ENCODE data around the gene SDF2L1.

DNA sequence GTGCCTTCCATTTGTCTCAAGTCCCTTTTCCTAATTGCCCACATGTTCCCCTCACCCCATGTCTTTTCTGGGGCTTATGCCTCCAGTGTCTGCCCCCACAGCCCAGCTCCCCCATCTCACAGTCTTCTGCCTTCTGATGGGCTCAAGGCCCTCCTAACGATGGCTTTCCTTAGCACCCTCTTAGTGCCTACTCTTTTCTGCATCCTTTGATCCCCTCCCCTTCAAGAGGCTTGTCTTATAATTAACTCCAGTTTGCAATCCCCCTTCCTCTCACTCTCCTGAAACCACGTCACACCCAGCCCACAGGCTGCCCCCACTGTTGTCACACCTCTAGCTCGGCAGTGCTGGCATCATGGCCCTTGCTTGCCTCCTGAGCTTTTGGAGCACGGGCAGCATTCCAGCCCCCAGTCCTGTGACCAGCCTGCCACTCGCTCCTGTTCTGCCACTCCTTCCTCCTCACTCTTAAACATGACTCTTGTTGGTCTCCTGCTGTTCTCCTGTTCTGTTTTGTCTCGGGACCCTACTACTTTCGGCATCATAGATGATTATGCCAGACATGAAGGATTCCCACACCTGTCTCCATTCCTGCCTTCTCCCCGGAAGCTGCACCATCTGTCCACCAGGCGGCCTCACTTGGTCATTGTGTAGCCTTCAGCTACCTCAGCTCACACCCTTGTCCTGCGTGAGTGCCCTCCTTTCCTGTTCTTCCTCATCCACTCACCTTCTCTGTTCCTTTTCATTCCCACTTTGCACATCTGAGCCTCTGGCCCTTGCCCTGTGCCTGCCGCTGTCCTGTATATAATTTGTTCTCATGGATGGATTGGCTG, 48.5 kb upstream of the SDF2L1 start:
- TF ChIP-seq, protein P1, sequence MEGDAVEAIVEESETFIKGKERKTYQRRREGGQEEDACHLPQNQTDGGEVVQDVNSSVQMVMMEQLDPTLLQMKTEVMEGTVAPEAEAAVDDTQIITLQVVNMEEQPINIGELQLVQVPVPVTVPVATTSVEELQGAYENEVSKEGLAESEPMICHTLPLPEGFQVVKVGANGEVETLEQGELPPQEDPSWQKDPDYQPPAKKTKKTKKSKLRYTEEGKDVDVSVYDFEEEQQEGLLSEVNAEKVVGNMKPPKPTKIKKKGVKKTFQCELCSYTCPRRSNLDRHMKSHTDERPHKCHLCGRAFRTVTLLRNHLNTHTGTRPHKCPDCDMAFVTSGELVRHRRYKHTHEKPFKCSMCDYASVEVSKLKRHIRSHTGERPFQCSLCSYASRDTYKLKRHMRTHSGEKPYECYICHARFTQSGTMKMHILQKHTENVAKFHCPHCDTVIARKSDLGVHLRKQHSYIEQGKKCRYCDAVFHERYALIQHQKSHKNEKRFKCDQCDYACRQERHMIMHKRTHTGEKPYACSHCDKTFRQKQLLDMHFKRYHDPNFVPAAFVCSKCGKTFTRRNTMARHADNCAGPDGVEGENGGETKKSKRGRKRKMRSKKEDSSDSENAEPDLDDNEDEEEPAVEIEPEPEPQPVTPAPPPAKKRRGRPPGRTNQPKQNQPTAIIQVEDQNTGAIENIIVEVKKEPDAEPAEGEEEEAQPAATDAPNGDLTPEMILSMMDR (IDR thresholded peaks at IDR 0.05; ENCODE audit: low read length), result no peak; the same call in 1 of the 2 replicates
- no peak for TF ChIP-seq EZH2 (IDR thresholded peaks at IDR 0.05; ENCODE audit: borderline replicate concordance, low read length)

Data from OCI-LY1 (cell line).